Astrocyte (in vitro differentiated cells and primary cell): ENCODE results near the gene PAPSS2.

Experiments used
- EZH2 ChIP-seq: IDR thresholded peaks from 2 replicates; pipeline ENCODE4 v1.6.1; 2012; ENCODE audit warnings: mild to moderate bottlenecking, low read length, inconsistent platforms; ENCODE audit not compliant: insufficient read depth
- TF ChIP-seq, protein P1 (sequence below): IDR thresholded peaks from 2 replicates; pipeline ENCODE4 v1.5.1; 2011; ENCODE audit warnings: low read depth, mild to moderate bottlenecking, inconsistent platforms, low read length, moderate library complexity; ENCODE audit not compliant: insufficient read depth

DNA sequence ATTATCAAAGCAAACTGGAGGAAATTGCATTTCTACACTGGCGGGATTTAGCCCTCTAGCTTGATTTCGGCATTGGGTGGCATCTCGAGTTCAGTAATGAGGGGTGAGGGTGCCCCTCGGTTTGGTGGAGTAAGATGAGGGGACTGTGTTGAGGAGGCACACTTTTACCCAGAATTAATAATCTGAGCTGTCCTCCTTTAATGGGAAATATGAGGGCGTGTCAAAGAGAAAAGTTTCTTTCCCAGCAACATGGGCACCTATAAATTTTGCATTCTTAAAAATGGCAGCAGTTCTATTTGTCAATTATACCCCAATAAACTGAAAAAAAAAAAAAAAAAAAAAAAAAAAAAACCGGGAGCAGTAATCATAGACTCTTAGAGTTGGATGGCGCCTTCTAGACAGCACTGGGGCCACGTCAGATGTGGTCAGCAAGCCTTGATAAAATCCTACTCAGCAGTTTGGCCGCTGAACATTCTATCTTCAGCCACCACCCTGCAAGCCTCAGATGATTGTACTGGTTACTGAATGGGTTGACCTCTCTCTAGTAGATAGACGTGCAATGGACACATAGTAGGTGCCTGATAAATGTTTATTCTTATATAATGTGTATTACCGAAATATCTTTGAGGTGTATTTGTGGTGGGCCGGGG lies 931 bp downstream of the PAPSS2 start:
- TF ChIP-seq, protein P1, sequence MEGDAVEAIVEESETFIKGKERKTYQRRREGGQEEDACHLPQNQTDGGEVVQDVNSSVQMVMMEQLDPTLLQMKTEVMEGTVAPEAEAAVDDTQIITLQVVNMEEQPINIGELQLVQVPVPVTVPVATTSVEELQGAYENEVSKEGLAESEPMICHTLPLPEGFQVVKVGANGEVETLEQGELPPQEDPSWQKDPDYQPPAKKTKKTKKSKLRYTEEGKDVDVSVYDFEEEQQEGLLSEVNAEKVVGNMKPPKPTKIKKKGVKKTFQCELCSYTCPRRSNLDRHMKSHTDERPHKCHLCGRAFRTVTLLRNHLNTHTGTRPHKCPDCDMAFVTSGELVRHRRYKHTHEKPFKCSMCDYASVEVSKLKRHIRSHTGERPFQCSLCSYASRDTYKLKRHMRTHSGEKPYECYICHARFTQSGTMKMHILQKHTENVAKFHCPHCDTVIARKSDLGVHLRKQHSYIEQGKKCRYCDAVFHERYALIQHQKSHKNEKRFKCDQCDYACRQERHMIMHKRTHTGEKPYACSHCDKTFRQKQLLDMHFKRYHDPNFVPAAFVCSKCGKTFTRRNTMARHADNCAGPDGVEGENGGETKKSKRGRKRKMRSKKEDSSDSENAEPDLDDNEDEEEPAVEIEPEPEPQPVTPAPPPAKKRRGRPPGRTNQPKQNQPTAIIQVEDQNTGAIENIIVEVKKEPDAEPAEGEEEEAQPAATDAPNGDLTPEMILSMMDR, result no peak
- TF ChIP-seq EZH2, result no peak
